ENCODE results near the gene NCK2.

Gene NCK2

GRCh38 chr2:105934467-105934866, 189.8 kb downstream of the NCK2 start:
- no peak overlapping the region for H3K27ac ChIP-seq
- DNase-seq (ENCODE audit: low read depth, low spot score), result no peak

GRCh38 chr2:105935063-105935462, 190.4 kb downstream of the NCK2 start:
- no peak for DNase-seq (ENCODE audit: low read depth, low spot score)
- no peak overlapping the region for H3K27ac ChIP-seq

DNA sequence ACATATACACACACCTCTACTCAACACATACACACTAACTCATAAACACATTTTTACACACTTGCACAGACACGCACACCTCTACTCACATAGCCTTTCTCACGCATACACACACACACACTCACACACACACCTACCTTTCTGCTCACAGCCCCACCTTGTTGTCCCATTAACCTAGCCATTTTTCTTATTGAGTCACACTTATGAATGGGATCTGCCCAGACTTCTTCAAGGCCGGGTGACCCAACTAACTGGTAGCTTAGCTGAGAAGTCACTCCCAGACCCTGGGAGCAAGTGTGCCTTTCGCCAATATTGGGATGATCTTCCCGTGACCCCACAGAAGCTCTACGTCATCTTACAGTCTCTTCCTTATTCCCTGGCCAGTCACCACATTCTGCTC, 192.2 kb downstream of the NCK2 start:
- DNase-seq (ENCODE audit: low read depth, low spot score), result no peak
- no peak overlapping the region for H3K27ac ChIP-seq

GRCh38 chr2:105937498-105938097, 192.9 kb downstream of the NCK2 start:
- DNase-seq (ENCODE audit: low read depth, low spot score), result no peak
- H3K27ac ChIP-seq, result no peak overlapping the region

Data from epithelial cell of prostate (primary cell).